A204.1 (cell line): ENCODE results near the gene TAB3.
"Not testable (repeated sequence)": the region's sequence is repeated elsewhere in the genome, so short reads cannot be mapped to it uniquely, and the experiment has no call there.

ENCODE experiments used
- FAIRE-seq: peaks from 2 replicates; lab custom pipeline; 2012; peaks lifted over from hg19 to GRCh38; lab: Jason Lieb, UNC

Gene TAB3

DNA sequence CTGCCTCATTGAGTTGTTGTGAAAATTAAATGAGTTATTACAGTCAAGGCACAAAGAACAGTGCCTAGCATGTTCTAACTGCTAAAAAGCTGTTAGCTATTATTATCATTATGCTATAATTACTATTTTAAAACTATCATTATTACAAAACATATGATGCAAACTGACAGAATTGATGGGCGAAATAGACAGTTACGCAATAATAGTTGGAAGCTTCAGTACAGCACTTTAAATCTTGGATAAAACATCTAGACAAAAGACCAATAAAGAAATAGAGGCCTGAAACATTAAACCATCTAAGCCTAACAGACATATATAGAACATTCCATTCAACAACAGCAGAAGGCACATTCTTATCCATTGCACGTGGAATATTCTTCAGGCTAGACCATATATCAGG, 73.0 kb downstream of the TAB3 start:
- FAIRE-seq, result no peak

DNA sequence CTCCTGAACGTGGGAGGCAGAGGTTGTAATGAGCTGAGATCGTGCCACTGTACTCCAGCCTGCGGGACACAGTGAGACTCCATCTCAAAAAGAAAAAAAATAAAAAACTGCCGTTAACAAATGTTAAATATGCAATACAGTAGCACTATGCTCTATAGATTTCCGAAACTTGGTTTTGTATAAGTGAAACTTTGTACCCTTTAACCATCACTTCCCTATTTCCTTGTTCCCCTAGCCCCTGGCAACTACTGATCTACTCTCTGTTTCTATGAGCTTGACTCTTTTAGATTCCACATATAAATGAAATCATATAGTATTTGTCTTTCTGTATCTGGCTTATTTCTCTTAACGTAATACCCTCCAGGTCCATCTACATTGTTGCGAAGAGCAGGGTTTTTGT, 74.1 kb downstream of the TAB3 start:
- FAIRE-seq, result no peak

DNA sequence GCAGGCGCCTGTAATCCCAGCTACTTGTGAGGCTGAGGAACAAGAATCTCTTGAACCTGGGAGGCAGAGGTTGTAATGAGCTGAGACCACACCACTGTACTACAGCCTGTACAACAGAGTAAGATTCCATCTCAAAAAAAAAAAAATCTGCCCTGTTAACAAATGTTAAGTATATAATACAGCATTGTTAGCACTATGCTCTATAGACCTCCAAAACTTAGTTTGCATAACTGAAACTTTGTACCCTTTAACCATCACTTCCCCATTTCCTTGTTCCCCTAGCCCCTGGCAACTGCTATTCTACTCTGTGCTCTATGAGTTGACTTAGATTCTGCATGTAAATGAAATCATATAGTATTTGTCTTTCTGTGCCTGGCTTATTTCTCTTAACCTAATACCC, 76.7 kb downstream of the TAB3 start:
- no peak for FAIRE-seq

DNA sequence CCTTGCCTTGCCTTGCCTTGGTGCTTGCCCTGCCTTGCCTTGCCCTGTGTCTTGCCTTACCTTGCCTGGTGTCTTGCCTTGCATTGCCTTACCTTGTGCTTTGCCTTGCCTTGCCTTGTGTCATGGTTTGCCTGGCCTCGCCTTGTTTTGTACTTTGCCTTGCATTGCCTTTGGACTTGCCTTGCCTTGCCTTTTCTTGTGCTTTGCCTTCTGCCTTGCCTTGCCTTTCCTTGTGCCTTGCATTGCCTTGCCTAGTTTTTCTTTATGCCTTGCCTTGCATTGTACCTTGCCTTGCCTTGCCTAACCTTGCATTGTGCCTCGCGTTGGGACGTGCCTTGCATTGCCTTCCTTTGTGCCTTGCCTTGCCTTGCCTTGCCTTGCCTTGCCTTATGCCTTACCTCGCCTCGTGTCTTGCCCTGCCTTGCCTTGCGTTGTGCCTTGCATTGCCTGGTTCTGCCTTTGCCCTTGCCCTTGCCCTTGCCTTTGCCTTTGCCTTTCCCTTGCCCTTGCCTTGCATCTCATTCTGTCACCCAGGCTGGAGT, 82.8 kb downstream of the TAB3 start:
- no peak for FAIRE-seq

DNA sequence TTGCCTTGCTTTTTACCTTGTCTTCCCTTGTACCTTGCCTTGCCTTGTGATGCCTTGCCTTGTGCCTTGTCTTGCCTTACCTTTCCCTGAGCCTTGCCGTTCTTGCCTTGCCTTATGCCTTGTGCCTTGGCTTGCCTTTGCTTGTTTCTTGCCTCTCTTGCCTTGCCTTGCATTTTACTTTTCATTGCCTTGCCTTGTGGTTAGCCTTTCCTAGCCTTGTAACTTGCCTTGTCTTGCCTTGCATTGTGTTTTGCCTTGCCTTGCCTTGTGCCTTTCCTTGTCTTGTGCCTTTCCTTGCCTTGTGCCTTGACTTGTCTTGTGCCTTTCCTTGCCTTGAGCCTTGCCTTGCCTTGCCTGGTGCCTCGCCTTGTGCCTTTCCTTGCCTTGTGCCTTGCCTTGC, 84.6 kb downstream of the TAB3 start:
- no peak for FAIRE-seq

DNA sequence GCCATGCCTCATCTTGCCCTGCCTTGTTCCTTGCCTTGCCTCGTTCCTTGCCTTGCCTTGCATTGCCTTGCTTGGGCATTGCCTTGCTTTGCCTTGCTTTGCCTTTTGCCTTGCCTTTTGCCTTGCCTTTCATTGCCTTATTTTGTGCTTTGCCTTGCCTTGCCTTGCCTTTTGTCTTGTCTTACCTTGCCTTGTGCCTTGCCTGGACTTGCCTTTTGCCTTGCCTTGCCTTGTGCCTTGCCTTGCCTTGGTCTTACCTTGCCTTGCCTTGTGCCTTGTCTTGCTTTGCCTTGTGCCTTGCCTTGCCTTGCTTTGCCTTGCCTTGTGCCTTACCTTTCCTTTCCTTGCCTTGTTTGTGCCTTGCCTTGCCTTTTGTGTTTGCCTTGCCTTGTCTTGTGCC, 88.2 kb downstream of the TAB3 start:
- no peak for FAIRE-seq

DNA sequence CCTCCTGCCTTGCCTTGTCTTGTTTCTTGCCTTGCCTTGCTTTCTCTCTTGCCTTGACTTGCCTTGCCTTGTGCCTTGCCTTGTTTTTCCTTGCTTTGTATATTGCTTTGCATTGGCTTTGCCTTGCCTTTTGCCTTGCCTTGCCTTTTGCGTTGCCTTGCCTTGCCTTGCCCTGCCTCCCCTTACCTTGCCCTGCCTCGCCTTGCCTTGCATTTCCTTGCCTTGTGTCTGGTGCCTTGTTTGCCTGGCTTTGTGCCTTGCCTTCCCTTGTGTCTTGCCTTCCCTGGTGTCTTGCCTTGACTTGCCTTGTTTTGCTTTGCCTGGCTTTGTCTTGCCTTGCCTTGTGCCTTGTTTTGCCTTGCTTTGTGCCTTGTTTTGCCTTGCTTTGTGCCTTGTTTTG, 89.7 kb downstream of the TAB3 start:
- FAIRE-seq, result no peak

DNA sequence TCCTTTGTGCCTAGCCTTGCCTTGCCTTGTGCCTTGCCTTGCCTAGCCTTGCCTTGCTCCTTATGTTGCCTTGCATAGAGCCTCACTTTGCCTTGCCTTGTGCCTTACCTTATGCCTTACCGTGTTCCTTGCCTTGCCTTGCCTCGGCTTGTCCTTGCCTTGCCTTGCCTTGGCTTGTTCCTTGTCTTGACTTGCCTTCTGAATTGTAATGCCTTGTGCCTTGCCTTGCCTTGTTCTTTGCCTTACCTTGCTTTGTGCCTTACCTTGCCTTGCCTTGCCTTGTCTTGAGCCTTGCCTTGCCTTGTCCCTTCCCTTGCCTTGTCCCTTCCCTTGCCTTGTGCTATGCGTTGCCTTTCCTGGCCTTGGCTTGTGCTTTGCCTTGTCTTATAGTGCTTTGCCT, 90.2 kb downstream of the TAB3 start:
- FAIRE-seq, result no peak

DNA sequence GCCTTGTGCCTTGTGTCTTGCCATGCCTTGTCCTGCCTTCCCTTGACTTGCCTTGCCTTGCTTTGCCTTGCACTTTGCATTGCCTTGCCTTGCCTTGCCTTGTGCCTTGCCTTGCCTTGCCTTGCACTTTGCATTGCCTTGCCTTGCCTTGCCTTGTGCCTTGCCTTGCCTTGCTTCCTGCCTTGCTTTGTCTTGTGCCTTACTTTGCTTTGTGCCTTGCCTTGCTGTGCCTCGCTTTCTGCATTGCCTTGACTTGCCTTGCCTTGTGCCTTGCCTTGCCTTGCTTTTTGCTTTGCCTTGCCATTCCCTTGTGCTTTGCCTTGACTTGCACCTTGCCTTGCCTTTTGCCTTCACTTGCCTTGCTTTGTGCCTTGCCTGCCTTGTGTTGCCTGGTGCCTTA, 91.8 kb downstream of the TAB3 start:
- FAIRE-seq, result not testable (repeated sequence)

DNA sequence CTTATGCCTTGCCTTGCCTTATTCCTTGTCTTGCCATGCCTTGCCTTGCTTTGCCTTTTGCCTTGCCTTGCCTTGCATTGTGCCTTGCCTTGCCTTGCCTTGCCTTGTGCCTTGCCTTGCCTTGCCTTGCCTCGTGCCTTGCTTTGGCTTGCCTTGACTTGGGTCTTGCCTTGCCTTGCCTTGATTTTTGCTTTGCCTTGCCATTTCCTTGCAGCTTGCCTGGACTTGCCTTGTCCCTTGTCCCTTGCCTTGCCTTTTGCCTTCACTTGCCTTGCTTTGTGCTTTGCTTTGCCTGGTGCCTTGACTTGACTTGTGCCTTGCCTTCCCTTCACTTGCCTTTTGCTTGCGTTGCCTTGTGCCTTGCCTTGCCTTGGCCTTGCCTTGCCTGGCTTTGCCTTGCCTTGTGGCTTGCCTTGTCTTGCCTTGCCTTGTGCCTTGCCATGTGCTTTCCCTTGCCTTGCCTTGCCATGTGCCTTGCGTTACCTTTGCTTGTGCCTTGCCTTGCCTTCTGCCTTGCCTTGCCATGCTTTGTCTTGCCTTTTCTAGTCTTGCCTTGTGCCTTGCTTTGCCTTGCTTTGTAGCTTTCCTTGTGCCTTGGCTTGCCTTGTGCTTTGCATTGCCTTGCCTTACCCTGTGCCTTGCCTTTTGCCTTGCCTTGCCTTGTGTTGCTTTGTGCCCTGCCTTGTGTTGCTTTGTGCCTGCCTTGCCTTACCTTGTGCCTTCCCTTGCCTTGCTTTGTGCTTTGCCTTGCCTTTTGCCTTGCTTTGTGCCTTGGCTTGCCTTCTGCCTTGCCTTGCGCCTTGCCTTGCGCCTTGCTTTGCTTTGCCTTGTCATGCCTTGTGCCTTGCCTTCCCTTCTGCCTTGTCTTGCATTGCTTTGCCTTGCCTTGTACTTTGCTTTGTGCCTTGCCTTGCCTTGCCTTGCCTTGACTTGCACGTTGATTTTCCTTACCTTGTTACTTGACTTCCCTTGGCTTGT, 92.8 kb downstream of the TAB3 start:
- no peak for FAIRE-seq

DNA sequence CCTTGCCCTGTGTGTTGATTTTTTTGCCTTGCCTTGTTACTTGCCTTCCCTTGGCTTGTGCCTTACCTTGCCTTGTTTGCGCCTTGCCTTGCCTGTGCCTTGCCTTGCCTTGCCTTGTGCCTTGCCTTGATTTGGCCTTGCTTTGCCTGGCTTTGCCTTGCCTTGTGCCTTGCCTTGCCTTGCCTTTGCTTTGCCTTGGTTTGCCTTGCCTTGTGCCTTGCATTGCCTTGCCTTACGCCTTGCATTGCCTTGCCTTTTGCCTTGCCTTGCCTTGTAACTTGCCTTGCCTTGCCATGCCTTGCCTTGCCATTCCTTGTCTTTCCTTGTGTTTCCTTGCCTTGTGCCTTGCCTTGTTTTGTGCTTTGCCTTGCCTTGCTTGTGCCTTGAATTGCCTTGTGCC, 94.6 kb downstream of the TAB3 start:
- no peak for FAIRE-seq

DNA sequence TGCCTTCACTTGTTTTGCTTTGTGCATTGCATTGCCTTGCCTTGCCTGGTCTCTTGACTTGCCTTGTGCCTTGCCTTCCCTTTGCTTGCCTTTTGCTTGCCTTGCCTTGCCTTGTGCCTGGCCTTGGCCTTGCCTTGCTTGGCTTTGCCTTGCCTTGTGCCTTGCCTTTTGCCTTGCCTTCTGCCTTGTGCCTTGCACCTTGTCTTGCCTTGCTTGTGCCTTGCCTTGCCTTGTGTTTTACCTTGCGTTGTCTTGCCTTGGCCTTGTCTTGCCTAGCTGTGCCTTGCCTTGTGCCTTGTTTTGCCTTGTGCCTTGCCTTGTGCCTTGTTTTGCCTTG, 95.3 kb downstream of the TAB3 start:
- FAIRE-seq, result no peak

DNA sequence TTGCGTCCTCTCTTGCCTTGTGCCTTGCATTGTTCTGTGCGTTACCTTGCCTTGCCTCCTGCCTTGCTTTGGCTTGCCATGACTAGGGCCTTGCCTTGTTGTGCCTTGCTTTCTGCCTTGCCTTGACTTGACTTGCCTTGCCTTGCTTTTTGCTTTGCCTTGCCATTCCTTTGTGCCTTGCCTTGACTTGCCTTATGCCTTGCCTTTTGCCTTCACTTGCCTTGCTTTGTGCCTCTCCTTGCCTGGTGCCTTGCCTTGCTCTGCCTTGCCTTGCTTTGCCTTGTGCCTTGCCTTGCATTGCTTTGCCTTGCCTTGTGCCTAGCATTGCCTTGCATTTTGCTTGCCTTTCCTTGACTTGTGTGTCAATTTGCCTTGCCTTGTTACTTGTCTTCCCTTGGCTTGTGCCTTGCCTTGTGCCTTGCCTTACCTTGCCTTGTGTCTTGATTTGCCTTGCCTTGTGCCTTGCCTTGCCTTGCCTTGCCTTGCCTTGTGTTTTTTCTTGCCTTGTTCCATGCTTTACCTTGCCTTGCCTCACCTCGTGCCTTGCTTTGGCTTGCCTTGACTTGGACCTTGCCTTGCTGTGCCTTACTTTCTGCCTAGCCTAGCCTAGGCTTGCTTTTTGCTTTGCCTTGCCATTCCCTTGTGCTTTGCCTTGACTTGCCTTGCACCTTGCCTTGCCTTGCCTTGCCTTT, 95.8 kb downstream of the TAB3 start:
- FAIRE-seq, result no peak

DNA sequence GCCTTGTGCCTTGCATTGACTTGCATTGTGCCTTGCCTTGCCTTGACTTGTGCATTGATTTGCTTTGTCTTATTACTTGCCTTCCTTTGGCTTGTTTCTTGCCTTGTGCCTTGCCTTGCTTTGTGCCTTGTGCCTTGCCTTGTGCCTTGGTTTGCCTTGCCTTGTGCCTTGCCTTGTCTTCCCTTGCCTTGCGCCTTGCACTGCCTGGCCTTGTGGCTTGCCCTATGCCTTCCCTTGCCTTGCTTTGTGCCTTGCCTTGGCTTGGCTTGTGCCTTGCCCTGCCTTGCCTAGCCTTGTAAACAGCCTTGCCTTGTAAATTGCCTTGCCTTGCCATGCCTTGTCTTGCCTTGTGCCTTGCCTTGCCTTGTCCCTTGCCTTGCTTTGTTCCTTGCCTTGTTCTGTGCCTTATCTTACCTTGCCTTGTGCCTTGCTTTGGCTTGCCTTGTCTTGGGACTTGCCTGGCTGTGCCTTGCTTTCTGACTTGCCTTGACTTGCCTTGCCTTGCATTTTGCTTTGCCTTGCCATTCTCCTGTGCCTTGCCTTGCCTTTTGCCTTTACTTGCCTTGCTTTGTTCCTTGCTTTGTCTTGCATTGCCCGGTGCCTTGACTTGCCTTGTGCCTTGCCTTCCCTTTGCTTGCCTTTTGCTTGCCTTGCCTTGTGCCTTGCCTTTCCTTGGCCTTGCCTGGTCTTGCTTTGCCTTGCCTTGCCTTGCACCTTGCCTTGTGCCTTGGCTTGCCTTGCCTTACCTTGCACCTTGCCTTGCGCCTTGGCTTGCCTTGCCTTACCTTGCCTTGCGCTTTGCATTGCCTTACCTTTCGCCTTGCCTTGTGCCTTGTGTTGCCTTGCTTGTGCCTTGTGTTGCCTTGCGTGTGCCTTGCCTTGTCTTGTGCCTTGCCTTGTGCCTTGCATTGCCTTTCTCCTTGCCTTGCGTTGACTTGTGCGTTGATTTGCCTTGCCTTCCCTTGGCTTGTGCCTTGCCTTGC, 97.5 kb downstream of the TAB3 start:
- no peak for FAIRE-seq

DNA sequence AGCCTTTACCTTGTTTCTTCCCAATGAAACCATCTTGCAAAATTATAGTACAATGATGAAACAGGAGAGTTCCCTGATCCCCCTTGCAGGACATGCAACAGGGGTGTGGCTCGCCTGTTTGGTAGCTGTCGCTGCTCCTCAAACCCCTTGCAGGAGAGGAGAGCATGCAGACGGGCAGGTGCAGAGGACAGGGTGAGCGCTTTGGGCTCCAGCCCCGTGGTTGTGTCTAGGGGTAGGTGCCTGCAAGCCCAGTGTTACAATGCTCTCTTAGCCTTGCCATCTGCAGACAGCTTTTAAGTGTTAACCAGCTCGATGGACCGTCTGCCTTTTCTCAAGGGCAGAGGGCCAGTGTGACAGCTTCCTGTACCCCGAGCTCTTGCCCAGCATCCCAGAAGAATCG, 102.0 kb downstream of the TAB3 start:
- no peak for FAIRE-seq

DNA sequence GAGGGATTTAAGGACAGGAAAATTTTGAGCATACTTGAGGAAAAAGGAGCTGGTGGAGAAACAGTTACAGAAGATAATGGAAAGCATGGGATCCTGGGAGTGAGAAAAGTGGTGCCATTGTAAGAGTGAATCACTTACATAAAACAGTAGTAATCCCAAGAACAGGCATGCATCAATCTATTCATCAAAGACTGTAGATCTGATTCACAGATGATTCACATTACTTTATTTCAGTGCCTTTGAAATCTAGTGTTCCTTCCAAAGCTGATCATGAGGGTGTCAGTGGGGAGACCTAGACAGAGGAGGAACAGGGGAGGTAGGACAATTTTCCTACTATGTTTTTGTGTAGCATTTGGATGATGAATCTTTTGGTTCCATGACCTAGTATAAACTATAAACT, 102.7 kb downstream of the TAB3 start:
- no peak for FAIRE-seq

DNA sequence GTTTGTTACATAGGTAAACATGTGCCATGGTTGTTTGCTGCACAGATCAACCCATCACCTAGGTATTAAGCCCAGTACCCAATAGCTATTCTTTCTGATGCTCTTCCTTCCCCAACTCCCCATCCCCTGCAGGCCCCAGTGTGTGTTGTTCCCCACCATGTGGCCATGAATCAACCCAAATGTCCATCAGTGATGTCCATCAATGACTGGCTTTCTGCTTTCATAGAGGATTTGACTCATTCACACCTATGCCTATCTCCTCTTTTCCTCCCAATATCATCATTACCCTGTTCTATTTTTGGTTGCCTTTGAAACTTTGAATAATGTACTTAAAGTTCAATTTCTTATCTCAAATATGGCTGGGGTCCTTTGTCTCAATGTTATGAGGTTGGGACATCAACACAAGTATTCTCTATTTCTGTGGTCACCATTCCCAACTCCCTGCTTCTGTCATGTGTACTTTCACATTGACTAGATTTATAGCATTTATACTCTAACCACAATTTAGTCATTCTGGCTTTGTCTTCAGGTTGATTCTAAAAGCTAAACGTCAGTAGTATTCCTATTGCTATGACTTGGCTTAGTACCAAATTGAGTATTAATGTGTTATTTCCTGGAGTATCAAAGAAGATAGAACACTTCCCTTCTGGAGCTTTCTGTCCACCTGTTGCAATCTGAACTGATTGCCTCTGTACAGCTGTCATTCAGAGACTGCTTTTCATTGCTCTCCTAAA, 107.2 kb downstream of the TAB3 start:
- no peak for FAIRE-seq

DNA sequence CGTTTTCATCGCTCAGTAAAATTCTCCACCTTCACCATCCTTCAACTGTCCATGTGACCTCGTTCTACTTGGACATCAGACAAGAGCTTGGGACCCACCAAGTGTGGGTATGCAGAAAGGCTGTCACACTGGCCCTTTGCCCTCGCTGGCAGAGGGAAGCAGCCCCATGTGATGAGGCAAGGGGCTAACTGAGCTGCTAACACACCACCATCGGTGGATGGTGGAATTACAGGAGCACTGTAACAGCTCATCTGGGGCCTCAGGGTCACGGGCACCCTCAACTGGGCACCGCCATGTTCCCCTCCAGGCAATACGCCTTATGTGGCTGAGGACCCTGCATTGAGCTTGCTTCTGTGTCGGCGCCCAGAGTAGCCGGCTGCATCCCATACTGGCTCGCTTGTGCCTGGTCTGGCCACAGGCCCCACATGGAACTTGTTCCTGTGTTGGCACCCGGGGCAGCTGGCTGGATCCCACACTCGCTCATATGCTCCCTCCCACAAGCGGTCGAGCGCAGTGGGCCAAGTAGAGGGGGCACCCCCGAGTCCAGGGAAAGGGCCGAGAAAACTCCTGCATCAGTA, 109.5 kb downstream of the TAB3 start:
- FAIRE-seq, result no peak

DNA sequence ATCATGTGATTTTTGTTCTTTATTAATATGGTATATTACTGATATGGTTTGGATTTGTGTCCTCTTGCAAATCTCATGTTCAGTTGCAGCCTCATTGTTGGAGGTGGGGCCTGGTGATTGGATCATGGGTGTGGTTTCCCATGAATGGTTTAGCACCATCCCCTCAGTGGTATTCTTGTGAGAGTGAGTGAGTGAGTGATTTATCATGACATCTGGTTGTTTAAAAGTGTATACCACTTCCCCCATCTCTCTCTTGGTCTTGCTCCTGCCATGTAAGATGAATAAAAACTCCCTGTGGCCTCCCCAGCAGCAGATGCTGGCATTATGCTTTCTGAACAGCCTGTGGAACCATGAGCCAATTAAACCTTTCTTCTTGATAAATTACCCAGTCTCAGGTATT, 111.5 kb downstream of the TAB3 start:
- FAIRE-seq, result no peak
